ENCODE data around the gene PROSER3. TPM values are rescaled to one million over a fixed set of nuclear protein-coding genes. Genes with fewer than 3 reads are reported as not detected.
A peak's percentile ranks its signal among the peaks of the same experiment; 100 is the strongest.

Gene PROSER3
- polyA plus RNA-seq, 3 donors, result 1.8 to 14.7 (median 2.9) TPM

- no peaks in the 10 kb centered on the region for H3K9me3 ChIP-seq (replicated peaks in 1 of 2; ENCODE audit: control insufficient read depth in 1 of 2, insufficient read depth in 1 of 2, low read length in 2 of 2)
- H3K36me3 ChIP-seq (replicated peaks in 1 of 2; ENCODE audit: control insufficient read depth in 1 of 2, insufficient read depth in 2 of 2, low read length in 2 of 2), result no peaks in the 10 kb centered on the region
- no peaks in the 10 kb centered on the region for H3K9me3 Mint-ChIP-seq
- peaks cover 0 to 3% (median 0%) of the 10 kb centered on the region in 3 donors for H3K27me3 Mint-ChIP-seq (ENCODE audit: low read depth in 3 of 3)
- H3K36me3 Mint-ChIP-seq, result peaks cover 9 to 14% of the 10 kb centered on the region in 2 donors
- peak overlapping the region; percentile 97 for H3K9ac ChIP-seq (ENCODE audit: insufficient read depth, low read length, poor library complexity, severe bottlenecking)
- H3K4me1 Mint-ChIP-seq, result peaks cover 51% of the 10 kb centered on the region
- H3K27ac ChIP-seq (ENCODE audit: low read depth in 1 of 2, low read length in 2 of 2), result peak overlapping the region; percentile 97 to 98
- no peaks in the 10 kb centered on the region for H4K20me1 ChIP-seq (ENCODE audit: insufficient read depth, low read length)
- no peaks in the 10 kb centered on the region for H3K27me3 ChIP-seq (ENCODE audit: control insufficient read depth in 2 of 2, insufficient read depth in 2 of 2, low read length in 2 of 2)
- H3K4me1 ChIP-seq (ENCODE audit: control insufficient read depth in 1 of 2, insufficient read depth in 2 of 2, low read length in 2 of 2), result peaks cover 58 to 72% of the 10 kb centered on the region in 2 donors
- peak overlapping the region; percentile 100 for H3K27ac Mint-ChIP-seq
- DNase-seq, result no peak
- H3K79me2 ChIP-seq (ENCODE audit: insufficient read depth, low read length), result peaks cover 56% of the 10 kb centered on the region
- peak overlapping the region; percentile 83 for H2AFZ ChIP-seq (ENCODE audit: insufficient read depth, low read depth, low read length, poor library complexity, severe bottlenecking)
- intact Hi-C loops (cut with micrococcal nuclease), result loop anchor here (5.0 to 10.0 kb wide), 8 partner anchors 101 to 1589 kb away; partner anchors contain the start of genes CAPNS1 (in 1 of the 2), COX6B1 (in 1 of the 2), ETV2 (in 1 of the 2) and HCST (in 1 of the 2)
- peak overlapping the region; percentile 96 for H3K4me2 ChIP-seq (replicated peaks; ENCODE audit: extremely low read depth, low read length, poor library complexity, severe bottlenecking)
- no peak for TF ChIP-seq CTCF (IDR thresholded peaks at IDR 0.05)
- H3K4me3 ChIP-seq (replicated peaks in 1 of 3; ENCODE audit: low read depth in 2 of 3, low read length in 3 of 3), result peak overlapping the region; percentile 77 to 93 (median 92)
- 0% methylated on average over 3 of the region's 4 CpGs for WGBS (ENCODE audit: insufficient coverage)
- peak overlapping the region; percentile 95 for H3K4me3 Mint-ChIP-seq
These were observed 11.9 kb upstream of the PROSER3 start for GRCh38 chr19:35746087-35746462.

GRCh38 chr19:35746531-35746930, 11.4 kb upstream of the PROSER3 start:
- peak overlapping the region; percentile 10 to 97 for H3K27ac ChIP-seq (ENCODE audit: low read depth in 1 of 2, low read length in 2 of 2)
- H3K9ac ChIP-seq (ENCODE audit: insufficient read depth, low read length, poor library complexity, severe bottlenecking), result no peak overlapping the region
- Mint-ChIP-seq H3K4me1 (peaks cover 51% of the 10 kb centered on the region), H3K9me3 (no peaks in the 10 kb centered on the region), H3K36me3 (peaks cover 9 to 14% of the 10 kb centered on the region in 2 donors), H3K4me3 (peak overlapping the region; percentile 95), H3K27ac (peak overlapping the region in 6 of 7 donors; percentile 100), H3K27me3 (ENCODE audit: low read depth in 3 of 3) (peaks cover 0 to 3% (median 0%) of the 10 kb centered on the region in 3 donors)
- H3K4me1 ChIP-seq (ENCODE audit: control insufficient read depth in 1 of 2, insufficient read depth in 2 of 2, low read length in 2 of 2), result peaks cover 55 to 68% of the 10 kb centered on the region in 2 donors
- intact Hi-C loops (cut with micrococcal nuclease), result loop anchor here (5.0 to 10.0 kb wide), 8 partner anchors 102 to 1588 kb away; partner anchors contain the start of genes CAPNS1 (in 1 of the 2), COX6B1 (in 1 of the 2), ETV2 (in 1 of the 2) and HCST (in 1 of the 2)
- DNase-seq, result no peak
- no peaks in the 10 kb centered on the region for H3K9me3 ChIP-seq (replicated peaks in 1 of 2; ENCODE audit: control insufficient read depth in 1 of 2, insufficient read depth in 1 of 2, low read length in 2 of 2)
- TF ChIP-seq CTCF (IDR thresholded peaks at IDR 0.05), result no peak
- H3K36me3 ChIP-seq (replicated peaks in 1 of 2; ENCODE audit: control insufficient read depth in 1 of 2, insufficient read depth in 2 of 2, low read length in 2 of 2), result no peaks in the 10 kb centered on the region
- H2AFZ ChIP-seq (ENCODE audit: insufficient read depth, low read depth, low read length, poor library complexity, severe bottlenecking), result no peak overlapping the region
- no peaks in the 10 kb centered on the region for H3K27me3 ChIP-seq (ENCODE audit: control insufficient read depth in 2 of 2, insufficient read depth in 2 of 2, low read length in 2 of 2)
- H3K4me2 ChIP-seq (replicated peaks; ENCODE audit: extremely low read depth, low read length, poor library complexity, severe bottlenecking), result peak overlapping the region; percentile 96
- peak overlapping the region in 2 of 3 experiments; percentile 77 to 92 for H3K4me3 ChIP-seq (replicated peaks in 1 of 3; ENCODE audit: low read depth in 2 of 3, low read length in 3 of 3)
- no peaks in the 10 kb centered on the region for H4K20me1 ChIP-seq (ENCODE audit: insufficient read depth, low read length)
- WGBS (ENCODE audit: insufficient coverage), result 90% methylated on average over 3 of the region's 5 CpGs
- H3K79me2 ChIP-seq (ENCODE audit: insufficient read depth, low read length), result peaks cover 54% of the 10 kb centered on the region

All from CD14-positive monocyte (primary cell).